IPS-18c (cell line): ENCODE measurements around the gene GOLGA6B.
"Not testable (repeated sequence)": the region's sequence is repeated elsewhere in the genome, so short reads cannot be mapped to it uniquely, and the experiment has no call there.

Experiments
- H3K4me3 ChIP-seq: 2 replicates; pipeline ENCODE4 v1.7.0; 2013; ENCODE audit warnings: low read depth, mild to moderate bottlenecking, low read length, moderate library complexity; ENCODE audit not compliant: insufficient read depth
- H3K9me3 ChIP-seq: one replicate; pipeline ENCODE4 v1.6.1; 2013; ENCODE audit warnings: mild to moderate bottlenecking, low read length, moderate library complexity; ENCODE audit not compliant: control insufficient read depth, insufficient read depth

The GOLGA6B gene, protein sequence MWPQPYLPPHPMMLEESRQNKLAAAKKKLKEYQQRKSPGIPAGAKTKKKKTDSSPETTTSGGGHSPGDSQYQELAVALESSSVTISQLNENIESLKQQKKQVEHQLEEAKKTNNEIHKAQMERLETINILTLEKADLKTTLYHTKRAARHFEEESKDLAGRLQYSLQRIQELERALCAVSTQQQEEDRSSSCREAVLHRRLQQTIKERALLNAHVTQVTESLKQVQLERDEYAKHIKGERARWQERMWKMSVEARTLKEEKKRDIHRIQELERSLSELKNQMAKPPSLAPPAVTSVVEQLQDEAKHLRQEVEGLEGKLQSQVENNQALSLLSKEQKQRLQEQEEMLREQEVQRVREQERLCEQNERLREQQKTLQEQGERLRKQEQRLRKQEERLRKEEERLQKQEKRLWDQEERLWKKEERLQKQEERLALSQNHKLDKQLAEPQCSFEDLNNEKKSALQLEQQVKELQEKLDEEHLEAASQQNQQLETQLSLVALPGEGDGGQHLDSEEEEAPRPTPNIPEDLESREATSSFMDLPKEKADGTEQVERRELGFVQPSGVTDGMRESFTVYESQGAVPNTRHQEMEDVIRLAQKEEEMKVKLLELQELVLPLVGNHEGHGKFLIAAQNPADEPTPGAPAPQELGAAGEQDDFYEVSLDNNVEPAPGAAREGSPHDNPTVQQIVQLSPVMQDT

DNA sequence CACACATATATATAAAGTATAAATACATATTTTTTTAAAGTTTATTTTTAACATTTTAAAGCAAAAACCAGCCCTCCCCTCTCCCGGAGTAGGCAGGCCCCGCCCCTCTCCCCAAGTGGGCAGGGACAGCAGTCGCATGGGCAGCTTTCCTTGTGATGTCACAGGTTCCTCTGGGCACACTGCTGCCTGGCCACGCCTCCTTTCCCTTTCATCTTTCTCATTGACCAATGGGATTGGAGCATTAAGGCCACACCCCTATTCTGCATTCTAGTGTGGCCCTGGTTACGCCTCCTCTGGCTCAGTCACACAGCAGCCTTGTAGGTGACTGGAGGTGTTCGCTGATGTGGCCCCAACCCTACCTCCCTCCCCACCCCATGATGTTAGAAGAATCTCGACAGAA is at the start of gene GOLGA6B:
Gene GOLGA6B (plus strand): TSS at position 301 of the 400 bp plus-strand sequence. CDS start 41 bp downstream, at position 342.
- H3K9me3 ChIP-seq, H3K4me3 ChIP-seq: not testable (repeated sequence)

DNA sequence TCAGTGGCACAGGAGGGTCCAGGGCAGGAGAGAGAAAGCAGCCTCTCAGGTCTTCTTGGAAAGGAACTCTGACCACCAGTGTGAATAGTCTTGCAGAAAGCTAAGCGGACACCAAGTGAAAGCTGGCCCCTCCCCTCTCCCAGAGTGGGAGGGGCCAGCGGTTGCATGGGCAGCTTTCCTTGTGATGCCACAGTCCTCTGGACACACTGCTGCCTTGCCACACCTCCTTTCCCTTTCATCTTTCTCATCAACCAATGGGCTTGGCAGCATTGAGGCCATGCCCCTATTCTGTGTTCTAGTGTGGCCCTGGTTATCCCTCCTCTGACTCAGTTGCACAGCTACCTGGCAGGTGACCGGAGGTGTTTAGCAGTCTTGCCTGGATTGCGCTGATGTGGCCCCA is 49.7 kb upstream of the GOLGA6B start:
- Histone ChIP-seq H3K9me3 (no peaks in the 10 kb centered on the region), H3K4me3 (no peak overlapping the region)

DNA sequence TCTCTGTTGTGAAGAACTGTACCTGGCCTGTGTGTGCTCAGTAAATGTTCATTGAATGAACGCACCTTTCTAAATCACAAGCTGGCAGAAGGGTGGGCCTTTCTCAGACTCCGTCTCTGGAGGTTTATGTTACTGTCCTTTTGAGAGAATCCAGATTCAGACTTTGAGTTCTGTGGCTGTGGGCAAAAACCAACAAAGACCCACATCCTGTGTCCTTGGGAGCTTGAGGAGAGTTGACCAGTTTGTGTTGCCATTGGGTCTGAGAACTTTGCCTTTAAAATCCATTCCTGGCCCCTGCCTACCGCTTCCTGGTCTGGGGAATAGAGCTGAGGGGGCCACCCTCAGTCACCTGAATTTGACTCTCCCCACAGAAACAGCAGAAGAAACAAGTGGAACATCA is 46.4 kb upstream of the GOLGA6B start:
- H3K4me3 ChIP-seq, H3K9me3 ChIP-seq: not testable (repeated sequence)

DNA sequence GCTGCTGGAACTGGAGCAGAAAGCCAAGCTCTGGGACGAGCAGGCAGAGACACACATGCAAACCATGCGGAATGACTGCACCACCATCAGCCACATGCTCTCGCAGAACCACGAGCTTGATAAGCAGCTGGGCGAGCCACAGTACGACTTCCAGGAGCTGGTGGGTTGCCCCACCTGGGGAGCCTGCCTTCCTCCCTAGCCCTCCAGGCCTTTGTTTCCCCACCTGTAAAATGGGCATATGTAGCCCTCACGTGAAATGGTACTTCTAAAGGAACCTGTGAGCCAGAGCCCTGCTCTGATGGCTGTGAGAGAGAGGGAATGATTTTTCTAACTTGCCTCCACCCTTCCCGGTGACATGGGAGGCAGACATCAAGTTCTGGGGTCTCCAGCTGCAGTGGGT is 44.6 kb upstream of the GOLGA6B start:
- Histone ChIP-seq H3K4me3 (no peak overlapping the region), H3K9me3 (no peaks in the 10 kb centered on the region)

DNA sequence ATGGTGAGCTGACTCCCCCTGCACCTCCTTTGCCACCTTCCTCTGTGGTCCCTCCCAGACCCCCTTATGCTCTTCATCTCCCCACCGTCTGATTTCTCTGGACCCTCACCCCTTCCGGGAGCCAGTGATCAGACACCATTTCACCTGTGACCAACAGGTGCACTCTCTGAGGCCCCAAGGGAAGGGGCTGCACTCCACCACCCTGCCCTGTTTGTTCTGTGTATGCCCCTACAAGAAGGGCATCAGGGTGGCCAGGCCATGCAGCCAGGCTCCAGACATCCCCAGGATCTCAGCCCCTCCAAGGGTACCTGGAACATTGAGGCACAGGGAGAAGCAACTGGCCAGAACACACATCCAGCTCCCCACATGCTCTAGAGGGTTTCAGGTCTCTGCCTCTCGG is 42.2 kb upstream of the GOLGA6B start:
- H3K9me3 ChIP-seq, H3K4me3 ChIP-seq: not testable (repeated sequence)

DNA sequence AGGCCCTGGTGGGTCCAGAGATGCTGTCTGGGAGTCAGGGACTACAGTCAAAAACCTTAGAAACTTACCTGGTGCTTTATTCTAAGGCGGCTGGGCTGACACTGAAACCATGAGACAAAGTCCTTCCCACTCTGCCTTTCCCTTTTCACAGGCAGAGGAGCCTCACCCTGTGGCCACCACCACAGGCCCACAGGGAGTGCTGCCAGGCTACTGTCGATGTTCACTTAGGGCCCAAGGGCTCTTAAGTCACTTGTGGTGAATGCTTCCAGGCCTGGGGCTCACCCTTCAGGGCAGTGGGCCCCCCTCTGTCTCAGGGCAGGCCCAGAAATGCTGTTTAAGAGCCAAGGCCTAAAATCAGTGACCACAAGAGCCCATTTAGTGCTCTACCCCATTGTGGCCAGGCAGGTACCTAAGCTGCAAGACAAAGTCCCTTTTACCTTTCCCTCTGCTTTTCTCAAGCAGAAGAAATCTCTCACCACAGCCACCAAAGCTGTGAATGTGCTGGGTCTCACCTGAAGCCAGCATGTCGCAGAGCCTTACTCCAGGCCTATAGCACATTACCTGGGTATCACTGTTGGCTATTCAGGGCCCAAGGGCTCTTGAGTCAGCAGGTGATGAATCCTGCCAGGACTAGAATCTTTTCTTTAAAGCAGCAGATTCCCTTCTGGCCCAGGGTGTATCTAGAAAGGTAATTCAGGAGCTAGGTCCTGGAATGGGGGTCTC is 39.5 kb upstream of the GOLGA6B start:
- H3K4me3 ChIP-seq: no peak overlapping the region

DNA sequence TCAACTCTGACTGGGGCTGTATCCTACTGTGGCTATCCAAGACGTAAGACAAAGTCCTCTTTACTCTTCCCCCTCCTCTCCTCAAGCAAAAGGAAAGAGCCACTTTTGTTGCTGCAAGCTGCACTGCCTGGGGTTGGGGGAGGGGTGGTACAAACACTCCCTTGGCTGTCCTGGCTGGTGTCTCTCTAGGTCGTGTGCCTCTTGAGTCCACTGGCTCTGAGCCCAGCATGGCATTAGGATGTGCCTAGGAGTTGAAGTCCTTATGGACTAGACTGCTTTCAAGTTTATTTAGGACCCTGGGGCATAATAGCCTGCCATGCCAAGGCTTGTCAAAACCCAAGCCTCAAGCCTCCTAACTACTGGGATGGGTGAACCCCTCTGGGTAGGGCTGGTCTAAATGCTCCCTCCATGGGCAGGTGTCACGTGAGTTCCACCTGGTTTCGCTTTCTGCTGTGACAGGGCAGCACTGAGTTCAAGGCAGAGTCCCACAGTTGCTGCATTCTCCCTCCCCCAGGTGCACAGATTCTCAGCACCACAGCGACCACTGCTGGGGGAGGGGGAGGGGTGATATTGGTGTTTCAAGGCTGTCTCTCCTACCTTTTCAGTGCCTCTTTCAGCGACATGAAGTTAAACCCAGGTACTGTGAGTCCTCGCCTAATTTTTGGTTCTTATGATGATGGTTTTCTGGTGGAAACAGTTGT is 38.8 kb upstream of the GOLGA6B start:
- not testable (repeated sequence) for H3K4me3 ChIP-seq, H3K9me3 ChIP-seq

More for the DNA sequence above, 39.5 kb upstream of the GOLGA6B start:
- H3K9me3 ChIP-seq: no peaks in the 10 kb centered on the region

DNA sequence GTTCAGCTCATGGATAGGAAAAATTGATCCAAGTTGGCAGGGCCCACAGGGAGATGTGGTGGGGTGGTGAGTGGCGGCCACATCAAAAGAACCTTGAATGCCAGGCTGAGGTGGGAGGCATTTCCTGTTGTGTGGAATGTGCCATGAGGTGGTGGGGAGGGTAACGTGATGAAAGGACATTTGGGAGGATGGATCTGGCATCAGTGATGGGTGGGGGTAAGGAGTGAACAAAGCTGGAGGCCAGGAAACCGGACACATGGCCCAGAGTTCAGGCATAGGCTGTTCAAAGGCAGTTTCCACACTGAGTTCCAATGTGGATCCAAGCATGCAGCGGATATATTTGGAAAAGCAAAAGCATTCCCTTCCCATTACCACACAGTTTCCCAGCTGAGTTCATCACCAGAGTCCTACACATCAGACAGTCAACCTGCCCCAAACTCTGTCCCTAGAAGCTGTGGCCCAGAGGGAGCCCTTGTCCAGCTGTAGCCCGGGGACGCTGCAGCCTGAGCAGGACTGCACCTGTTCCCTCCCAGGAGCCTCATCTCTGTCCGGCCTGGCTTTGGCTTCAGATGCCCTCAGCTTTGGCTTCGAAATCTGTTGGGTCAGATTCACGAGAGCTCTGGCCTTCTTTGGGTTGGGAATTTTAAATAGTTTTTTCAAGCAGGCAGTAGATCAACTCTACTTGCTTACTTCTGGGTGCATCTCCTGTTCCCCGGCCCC is 37.8 kb upstream of the GOLGA6B start:
- no peak overlapping the region for H3K4me3 ChIP-seq
- no peaks in the 10 kb centered on the region for H3K9me3 ChIP-seq

DNA sequence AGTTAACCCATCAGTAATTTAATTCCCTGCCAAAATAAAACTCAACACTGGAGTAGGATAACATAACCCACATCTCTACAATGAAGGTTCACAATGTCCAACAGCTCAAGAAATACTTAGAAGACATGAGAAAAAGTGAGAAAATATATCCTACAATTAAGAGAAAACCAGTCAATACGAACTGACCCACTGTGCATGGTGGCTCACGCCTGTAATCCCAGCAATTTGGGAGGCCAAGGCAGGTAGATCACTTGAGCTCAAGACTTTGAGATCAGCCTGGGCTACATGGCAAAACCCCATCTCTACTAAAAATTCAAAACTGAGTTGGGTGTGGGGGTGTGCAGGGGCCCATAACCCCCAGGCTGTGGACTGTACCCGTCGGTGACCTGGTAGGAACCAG is 30.6 kb upstream of the GOLGA6B start:
- not testable (repeated sequence) for H3K4me3 ChIP-seq, H3K9me3 ChIP-seq

DNA sequence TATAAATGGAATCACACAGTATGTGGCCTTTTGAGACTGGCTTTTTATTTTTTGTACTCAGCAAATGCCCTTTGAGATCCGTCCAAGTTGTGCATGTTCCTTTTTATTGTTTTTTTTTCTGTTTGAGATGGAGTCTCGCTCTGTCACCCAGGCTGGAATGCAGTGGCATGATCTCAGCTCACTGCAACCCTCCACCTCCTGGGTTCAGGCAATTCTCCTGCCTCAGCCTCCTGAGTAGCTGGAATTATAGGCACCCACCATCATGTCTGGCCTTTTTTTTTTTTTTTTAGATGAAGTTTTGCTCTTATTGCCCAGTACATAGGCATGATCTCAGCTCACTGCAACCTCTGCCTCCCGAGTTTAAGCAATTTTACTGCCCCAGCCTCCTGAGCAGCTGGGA is 28.3 kb upstream of the GOLGA6B start:
- not testable (repeated sequence) for H3K4me3 ChIP-seq, H3K9me3 ChIP-seq

DNA sequence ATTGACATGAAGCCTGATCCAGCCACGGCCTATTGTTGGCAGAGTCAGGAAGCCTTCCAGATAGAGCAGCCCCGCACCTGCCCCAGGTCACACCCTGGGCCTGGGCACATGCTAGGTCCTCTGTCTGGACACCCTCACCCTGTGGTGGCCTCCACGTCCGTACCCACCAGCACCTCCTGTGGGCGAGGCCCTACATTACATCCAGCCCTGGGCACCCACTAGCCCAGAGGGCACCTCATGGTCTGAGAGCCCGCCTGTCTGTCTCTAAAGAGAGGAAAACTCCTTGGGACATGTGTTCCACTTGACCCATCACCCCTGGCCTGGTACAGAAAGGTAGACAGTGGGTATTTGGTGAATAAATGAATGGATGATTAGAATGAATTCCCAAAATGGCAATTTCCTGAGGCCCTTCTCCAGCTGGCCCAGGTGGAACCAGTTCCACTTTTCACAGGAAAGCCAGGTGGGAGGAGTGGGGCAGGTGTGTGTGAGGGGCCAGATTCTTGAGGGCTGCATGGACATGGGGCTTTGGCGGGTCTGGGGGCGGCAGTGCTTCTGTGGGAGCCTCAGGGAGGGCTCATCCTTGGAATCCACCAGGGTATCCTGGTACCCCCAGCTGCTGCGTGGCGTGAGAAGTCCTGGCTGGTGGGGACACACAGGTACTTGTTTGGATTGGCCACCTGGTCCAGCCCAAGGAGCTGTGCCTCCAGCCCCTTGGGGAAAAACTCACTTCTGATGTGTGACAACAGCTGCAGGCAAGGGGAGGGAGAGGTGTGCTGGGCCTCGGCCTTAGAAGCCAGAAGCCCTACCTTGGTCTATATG is 26.0 kb upstream of the GOLGA6B start:
- H3K9me3 ChIP-seq, H3K4me3 ChIP-seq: not testable (repeated sequence)

DNA sequence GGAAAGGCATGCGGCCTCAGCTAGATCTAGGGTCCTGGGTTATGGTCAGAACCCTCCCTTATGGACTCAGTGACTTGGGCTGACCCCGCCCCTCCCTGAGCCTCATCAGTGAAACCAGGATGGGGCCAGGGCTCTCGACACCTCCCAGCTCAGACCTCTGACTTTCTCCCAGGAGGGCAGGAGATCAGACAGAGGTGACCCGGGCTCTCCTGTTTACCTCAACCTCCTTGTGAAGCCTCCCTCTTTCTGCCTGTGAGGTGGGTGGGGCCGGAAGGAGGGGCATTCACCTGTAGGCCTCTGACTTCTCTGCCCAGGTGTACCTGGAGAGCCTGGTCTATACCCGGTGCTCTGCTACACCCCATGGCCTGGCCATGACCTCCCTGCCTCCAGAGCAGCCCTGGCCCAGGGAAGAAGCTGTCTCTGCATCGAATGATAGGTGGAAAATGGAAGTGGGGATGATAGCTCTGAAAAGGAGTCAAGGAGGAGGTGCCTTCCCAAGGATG is 25.4 kb upstream of the GOLGA6B start:
- not testable (repeated sequence) for H3K9me3 ChIP-seq, H3K4me3 ChIP-seq

DNA sequence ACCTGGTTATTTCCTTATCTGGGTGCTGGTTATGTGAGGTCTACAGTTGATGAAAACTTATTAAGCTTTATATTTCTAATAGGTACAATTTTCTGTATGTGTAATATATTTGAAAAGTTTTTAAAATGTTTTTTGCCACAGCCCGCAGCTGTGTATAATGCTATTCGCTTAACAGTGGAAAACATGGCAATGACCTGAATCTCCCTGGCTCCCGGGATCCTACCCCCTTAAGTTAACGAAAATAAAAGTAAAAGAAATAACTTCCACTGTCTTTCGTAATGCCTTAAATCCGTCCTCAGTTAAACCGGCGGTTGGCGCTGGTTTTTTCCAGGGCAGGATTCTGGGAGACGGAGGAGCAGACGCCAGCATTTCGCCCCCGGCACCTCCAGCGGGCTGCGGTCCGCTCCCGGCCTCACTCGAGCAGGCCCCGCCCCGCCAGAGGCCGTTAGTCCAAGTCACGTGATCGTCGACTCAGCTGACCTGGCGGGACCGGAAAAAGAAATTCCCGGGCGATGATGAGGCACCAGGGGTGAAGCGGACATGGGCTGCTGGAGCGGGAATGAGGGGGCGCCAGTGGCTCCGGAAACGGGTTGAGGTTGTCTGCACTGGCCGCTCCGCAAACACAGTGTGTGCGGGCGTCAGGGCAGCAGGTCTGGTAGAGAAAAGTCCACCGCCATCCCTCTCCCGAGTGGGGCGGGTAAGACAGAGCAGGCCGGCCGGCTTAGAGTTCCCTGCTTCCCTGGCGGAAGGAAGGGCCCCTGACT is 17.8 kb upstream of the GOLGA6B start:
- H3K9me3 ChIP-seq: not testable (repeated sequence)
- H3K4me3 ChIP-seq: peak overlapping the region; percentile 31; the same call in 1 of the 2 replicates

DNA sequence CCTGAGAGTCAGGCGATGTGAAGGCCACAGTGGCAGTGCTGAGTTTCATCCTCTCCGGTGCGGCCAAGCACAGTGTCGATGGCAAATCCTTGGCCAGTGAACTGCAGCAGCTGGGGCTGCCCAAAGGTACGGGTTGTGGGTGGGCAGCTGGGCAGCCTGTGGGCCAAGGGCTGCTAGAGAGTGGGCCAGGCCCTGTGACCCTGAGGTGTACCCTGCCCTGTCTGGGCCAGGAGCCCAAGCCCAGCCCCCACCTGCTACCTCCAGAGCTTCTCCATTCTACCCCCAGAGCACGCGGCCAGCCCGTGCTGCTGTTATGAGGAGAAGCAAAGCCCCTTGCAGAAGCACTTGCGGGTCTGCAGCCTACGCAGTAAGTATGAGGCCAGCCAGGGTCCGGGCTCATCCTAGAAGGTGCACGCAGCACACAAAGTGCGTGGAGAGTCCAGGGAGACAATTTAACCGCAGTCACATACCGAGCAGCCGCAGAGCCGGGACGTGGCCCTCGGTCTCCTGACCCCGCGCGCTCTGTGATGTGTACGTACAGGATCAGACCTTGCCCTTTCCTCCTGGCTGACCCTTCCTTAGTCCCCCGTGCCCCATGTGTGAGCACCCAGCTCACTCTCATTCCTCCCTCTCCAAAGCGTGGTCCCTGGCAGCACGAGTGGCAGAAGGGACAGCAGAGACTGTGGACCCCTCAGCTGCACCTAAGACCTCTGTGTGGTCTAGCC is 14.6 kb upstream of the GOLGA6B start:
- not testable (repeated sequence) for H3K9me3 ChIP-seq, H3K4me3 ChIP-seq

DNA sequence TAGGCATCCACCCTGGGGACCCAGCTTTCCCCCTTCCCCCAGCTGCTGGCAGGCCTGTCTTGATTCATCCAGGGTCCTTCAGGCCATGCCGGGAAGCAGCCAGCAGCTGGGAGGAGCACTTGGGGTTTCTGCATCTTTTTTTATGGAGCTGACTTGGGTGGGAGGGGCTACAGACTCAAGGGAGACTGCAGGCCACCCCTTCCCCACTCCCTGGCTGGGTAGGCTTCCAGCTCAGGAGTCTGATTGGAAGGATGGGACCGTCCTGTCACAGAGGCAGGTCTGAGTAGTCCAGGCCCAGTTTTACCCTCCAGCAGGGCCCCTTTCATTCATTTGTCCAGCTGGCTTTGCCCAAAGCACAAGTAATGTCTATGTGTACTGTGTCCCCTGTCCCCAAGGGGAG is 12.2 kb upstream of the GOLGA6B start:
- H3K9me3 ChIP-seq, H3K4me3 ChIP-seq: not testable (repeated sequence)
